Left ventricle myocardium superior (tissue), 1 donor: ENCODE data around the gene ENTPD2. TPM values are rescaled to one million over a fixed set of nuclear protein-coding genes. Genes with fewer than 3 reads are reported as not detected.
A peak's percentile ranks its signal among the peaks of the same experiment; 100 is the strongest.
"Not testable (repeated sequence)": the region's sequence is repeated elsewhere in the genome, so short reads cannot be mapped to it uniquely, and the experiment has no call there.

Experiments used
- ATAC-seq: fragments of 200-7000 bp; cut with Tn5 transposase; one replicate; pipeline ENCODE4 v1.9.1; 2020; ENCODE audit warnings: mild to moderate bottlenecking, moderate library complexity
- DNase-seq: peaks from one replicate; pipeline ENCODE4 v3.0.0-alpha.2; 2020
- intact Hi-C: fragments of 100-400 bp; cut with micrococcal nuclease; formaldehyde crosslinking; loops from one replicate; pipeline ENCODE4 v1.11.0; 2022
- total RNA-seq: library from RNA; stranded (reverse); fragmentation: NEBNext Ultra II Directional; extraction: Animal tissue kit (Norgen Biotek cat#: 25700); gene quantifications from one replicate; pipeline ENCODE4 v1.2.1, GENCODE V29; 2021
- donor health status: DM: no; HTN: yes; CAD: no; lungs with severe emphysema.

Gene ENTPD2
- total RNA-seq, 1 donor from 2014 or later = 2.1 TPM

- no peak for DNase-seq
- intact Hi-C loops = no loop called here
- ATAC-seq = no peak
Observed at GRCh38 chr9:137035507-137035834, 18.4 kb downstream of the ENTPD2 start.

- DNase-seq (peak; percentile 86), ATAC-seq (peak; percentile 81)
- intact Hi-C loops = no loop called here
Observed at GRCh38 chr9:137034709-137035506, 19.0 kb downstream of the ENTPD2 start.

DNA sequence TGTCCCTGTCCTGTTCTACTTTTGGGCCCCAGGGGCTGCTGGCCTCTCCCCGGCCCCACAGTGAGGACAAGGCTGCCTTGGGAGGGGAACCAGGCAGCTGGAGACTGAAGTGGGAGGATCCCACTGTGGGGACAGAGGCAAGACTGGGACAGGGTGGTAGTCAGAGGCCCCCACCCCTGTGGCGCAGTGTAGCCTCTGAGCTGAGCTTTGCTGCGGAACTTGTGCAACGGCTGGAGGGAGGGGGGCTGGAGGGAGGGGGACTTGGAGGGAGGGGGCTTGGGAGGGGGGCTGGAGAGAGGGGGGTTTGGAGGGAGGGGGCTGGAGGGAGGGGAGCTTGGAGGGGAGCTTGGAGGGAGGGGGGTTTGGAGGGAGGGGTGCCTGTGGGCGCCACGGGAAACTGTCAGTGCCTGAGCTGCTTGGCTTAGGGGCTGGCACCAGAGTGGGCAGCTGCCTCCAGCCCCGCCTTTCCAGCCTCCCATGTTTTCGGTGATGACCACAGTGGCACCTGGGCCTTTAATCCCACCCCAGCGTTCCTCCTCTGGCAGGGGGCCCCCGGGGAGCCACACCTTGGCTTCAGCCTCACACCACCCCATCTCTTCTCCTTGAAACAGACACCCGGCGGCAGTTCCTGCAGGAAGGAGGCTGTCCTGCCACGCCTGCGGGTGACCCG, 19.7 kb downstream of the ENTPD2 start:
- DNase-seq (peak; percentile 68), ATAC-seq (peak; percentile 9)
- intact Hi-C loops = no loop called here

- DNase-seq, ATAC-seq, intact Hi-C loops: not testable (repeated sequence)
Observed at GRCh38 chr9:137033481-137033880, 20.4 kb downstream of the ENTPD2 start.

DNA sequence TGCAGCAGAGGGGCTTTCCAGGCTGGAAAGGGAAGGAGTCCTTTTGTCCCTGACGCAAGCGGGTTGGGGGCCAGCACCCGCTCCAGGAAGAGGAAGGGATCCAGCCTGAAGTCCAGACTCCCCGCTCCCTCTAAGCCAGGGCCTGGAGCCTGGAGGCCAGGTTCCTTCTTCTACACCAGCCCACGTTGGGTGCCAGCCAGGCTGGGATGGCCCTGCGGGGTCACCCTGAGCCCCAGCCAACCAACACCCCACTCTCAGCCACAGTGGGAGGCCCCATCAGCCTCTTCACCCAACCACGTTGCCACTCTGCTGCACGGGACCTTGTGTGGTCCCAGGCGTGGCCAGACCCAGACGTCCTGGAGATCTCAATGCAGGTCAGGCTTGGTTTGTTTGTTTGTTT, 21.0 kb downstream of the ENTPD2 start:
- intact Hi-C loops = no loop called here
- ATAC-seq (peak; percentile 22), DNase-seq (peak; percentile 80)

GRCh38 chr9:137031904-137032640, 21.8 kb downstream of the ENTPD2 start, which contains the start of gene FUT7:
TSS of gene FUT7 (minus strand) at chr9:137032088. CDS start at chr9:137031991, 97 bp downstream.
- ATAC-seq = no peak
- intact Hi-C loops = no loop called here
- peak; percentile 50 for DNase-seq

DNA sequence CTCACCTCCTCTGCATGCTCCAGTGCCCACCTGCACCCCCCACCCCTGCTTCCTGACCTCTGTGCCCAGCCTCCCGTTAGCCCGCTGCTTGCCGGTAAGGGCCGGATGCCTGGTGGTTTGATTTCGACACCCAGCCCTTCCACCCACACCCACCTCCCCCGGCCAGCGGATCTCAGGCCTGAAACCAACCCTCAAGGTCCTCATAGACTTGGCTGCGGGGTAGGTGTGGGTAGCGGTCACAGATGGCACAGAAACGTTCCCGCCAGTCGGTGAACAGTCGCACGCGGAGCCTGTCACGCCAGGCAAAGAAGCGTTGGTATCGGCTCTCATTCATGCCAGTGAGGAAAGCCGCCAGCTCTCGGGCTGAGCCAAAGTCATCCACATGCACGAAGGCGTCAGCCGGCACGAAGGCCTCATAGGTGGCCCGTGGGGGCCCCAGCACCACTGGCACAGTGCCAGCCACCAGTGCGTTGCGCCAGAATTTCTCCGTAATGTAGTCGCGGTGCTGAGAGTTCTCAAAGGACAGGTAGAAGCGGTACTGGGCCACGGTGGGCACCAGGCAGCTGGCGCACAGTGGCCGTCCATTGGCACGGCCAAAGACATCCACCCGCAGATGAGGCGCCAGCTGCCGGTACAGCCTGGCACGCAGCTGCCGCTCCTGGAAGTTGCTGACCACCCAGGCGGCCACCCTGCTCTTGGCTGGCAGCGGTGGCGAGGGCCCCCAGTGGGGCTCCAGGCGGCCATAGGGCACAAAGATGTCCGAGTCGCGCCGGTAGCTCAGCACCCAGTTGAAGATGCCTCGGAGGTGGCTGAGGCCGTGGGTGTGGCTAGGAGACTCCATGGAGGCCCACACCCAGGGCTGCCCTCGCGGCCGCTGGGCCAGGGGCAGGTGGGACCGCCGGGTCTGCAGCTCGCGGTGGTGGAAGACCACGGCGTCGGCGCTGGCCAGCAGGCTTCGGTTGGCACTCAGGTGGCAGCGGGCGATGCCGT, 23.0 kb downstream of the ENTPD2 start:
- no peak for DNase-seq
- no peak for ATAC-seq
- intact Hi-C loops = no loop called here

GRCh38 chr9:137030006-137030405, 23.9 kb downstream of the ENTPD2 start:
- DNase-seq (no peak), ATAC-seq (no peak)
- intact Hi-C loops = no loop called here

- peak; percentile 90 for DNase-seq
Observed at GRCh38 chr9:137029058-137029936, 24.6 kb downstream of the ENTPD2 start.

GRCh38 chr9:137028263-137029057, 25.4 kb downstream of the ENTPD2 start:
- ATAC-seq (peak; percentile 69), DNase-seq (peak; percentile 90)
- intact Hi-C loops = no loop called here

More at GRCh38 chr9:137029058-137029936, 24.6 kb downstream of the ENTPD2 start:
- peak; percentile 75 for ATAC-seq
- intact Hi-C loops = no loop called here

DNA sequence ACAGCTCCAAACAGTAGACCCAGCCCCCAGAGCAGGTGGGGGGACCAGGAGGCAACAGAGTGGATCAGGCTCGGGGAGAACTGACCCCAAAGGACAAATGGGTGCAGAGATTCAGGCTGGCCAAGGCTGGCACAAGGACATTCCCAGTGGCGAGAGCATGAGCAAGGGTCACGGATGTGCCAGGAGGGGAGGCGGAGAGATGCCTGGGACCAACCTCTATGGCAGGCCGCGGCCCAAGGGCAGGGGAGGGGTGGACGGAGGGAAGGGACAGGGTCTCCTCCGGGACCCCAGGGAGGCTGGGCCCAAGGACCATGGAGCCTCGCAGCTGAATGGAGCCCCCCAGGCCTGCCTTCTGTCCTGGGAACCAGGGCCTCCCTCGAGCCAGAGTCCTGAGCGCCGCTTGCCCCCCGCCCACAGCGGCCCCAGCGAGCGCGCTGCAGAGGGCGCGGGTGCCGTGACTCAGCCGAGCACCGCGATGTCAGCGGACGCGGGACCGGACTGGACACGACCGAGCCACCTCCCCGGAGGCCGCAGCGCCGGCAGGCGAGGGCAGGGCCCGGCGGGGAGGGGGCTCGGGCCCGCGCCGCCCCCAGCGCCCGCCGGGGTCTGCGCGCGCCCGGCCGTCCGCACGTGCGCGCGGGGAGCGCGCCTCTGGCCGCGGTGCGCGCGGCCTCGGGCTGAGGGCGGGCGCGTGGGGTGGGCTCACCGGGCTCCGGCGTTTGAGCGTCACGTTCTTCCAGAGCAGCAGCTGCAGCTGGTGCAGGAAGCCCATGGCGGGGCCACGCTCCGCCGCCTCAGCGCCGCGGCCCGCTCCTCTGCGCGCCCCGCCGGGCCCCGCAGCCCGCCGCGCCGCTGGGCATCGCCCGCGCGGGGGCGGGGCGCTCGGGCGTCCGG, 26.2 kb downstream of the ENTPD2 start, which contains the start of gene ABCA2:
ABCA2 (minus strand) TSS at position 869 of the 894 bp plus-strand sequence; CDS start at position 772, 97 bp downstream.
- intact Hi-C loops = no loop called here
- DNase-seq (peak; percentile 61), ATAC-seq (no peak)

GRCh38 chr9:137026828-137027227, 27.0 kb downstream of the ENTPD2 start:
- no peak for DNase-seq
- ATAC-seq = no peak
- intact Hi-C loops = no loop called here

DNA sequence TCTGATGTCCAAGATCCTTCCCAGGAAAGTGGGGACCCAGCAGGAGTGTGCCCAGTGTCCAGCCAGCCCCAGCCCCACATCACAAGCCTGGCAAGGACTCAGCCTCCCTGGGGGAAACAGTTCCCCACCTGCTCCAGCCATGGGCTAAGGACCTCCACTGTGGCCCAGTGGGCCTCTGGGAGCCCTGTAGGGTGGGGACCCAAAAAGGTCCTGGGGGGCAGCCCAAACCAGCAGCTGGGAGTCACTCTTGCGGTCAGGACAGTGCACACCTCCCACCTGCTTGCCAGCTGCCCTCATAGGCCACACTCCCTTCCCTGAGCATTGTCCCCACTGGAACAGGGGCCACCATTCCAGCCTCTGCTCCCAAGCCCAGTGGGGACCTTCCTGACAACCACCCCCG, 27.5 kb downstream of the ENTPD2 start:
- ATAC-seq (no peak), DNase-seq (no peak)
- intact Hi-C loops = no loop called here

GRCh38 chr9:137025517-137025966, 28.3 kb downstream of the ENTPD2 start:
- intact Hi-C loops = no loop called here
- DNase-seq (no peak), ATAC-seq (no peak)

GRCh38 chr9:137023583-137023991, 30.3 kb downstream of the ENTPD2 start:
- no peak for ATAC-seq
- DNase-seq = no peak
- intact Hi-C loops = no loop called here

GRCh38 chr9:137023157-137023556, 30.7 kb downstream of the ENTPD2 start:
- ATAC-seq = no peak
- intact Hi-C loops = no loop called here
- DNase-seq = no peak
